ENCODE results near the gene LRRC45.

GRCh38 chr17:82021900-82022309 is 1.2 kb upstream of the LRRC45 start:
- TF ChIP-seq EZH2phosphoT487 (IDR thresholded peaks at IDR 0.05; ENCODE audit: borderline replicate concordance, low read depth, low read length), result no peak
- no peak for TF ChIP-seq CTCF (conservative IDR thresholded peaks at IDR 0.05; ENCODE audit: low read length)
